Measurements from ENCODE around the gene MCAM.

MCAM gene

DNA sequence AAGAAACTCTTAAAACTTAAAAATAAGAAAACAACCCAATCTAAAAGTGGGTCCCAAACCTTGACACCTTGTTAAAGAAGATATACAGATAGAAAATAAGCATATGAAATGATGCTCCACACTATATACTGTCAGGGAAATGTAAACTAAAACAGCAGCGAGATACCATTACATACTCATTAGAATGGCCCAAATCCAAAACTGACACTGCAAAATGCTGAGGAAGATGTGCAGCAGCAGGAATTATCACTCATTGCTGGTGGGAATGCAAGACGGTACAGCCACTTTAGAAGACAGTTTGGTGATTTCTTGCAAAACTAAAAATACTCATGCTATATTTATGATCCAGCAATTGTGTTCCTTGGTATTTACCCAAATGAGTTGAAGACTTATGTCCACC is 12.4 kb upstream of the MCAM start:
- DNase-seq: no peak

DNA sequence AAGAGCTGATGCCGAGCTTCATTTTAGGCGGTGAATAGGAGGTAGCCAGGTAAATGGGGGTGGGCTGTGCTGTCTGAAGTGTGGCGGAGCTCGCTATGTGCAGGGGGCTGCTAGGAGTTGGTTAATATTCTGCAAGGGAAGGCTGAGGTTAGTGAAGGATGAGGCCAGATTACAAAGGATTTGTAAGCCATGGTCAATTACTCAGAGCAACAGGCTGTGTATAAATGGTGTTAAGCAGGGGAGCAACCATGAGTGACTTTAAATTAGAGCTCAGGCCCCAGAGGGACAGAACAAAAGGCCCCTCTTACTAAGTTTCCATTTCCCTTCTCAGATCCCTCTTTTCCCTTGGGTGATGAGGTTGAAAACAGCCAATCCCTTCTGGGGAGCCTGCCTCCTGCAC is 7.3 kb upstream of the MCAM start:
- no peak for DNase-seq

DNA sequence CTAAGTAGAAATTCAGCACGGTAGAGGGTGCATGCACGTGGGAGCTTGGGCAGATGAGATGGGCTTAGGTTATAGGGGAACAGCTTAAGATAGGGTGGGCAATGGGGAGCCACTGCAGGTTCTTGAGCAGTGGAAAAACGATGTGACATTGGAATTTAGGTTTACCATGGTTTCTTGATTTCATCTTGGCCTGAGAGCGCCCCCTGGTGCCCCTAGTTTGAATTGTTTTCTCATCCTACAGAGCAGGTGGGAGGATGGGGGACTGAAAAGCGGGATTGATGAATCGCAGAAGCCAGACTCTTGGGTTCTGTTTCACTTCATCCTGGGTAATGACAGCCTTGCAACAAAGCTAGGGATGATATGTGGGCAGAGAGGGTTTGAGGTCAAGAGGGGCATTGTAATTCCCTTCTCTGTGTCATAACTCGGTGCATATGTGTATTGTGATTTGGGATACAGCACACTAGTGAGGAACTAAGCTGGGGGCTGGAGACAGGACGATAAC is 6.7 kb upstream of the MCAM start:
- DNase-seq: peak; percentile 46 to 78 (median 61)

DNA sequence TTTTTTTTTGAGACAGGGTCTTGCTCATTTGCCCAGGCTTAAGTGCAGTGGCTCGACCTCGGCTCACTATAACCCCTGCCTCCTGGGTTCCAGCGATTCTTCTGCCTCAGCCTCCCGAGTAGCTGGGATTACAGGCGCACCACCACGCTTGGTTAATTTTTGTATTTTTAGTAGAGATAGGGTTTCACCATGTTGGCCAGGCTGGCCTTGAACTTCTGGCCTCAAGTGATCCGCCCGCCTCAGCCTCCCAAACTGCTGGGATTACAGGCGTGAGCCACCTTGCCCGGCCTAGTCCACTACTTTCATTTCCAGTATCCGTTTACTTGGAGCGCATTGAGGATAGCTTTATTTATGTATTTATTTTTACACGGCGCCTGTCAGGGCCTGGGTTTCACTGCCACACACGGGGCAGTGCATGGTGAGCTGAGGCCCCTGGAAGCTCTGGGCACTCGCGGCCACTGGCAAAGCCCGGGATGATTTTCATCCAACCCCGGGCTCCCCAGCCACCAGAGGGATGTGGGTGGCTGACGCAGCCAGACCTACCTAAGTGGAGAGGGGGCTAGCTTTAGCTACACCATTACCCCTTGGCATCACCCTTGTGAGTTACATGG is 6.1 kb upstream of the MCAM start:
- DNase-seq: no peak

DNA sequence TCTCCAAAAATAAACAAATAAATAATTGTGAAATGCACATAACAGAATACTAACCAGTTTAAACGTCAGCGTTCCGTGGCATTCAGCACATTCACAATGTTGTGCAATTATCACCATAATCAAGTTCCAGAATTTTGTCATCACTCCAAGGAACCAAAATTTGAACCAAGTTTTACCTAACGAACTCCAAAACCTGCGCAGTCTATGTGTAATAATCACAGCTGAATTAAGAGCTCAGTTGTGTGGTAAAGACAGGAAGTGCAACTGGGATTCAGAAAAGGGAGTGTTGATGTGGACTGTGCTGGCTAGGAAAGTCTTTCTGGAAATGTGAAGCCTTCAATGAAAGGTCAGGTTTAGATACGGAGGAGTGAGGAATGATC is 5.4 kb upstream of the MCAM start:
- no peak for DNase-seq

DNA sequence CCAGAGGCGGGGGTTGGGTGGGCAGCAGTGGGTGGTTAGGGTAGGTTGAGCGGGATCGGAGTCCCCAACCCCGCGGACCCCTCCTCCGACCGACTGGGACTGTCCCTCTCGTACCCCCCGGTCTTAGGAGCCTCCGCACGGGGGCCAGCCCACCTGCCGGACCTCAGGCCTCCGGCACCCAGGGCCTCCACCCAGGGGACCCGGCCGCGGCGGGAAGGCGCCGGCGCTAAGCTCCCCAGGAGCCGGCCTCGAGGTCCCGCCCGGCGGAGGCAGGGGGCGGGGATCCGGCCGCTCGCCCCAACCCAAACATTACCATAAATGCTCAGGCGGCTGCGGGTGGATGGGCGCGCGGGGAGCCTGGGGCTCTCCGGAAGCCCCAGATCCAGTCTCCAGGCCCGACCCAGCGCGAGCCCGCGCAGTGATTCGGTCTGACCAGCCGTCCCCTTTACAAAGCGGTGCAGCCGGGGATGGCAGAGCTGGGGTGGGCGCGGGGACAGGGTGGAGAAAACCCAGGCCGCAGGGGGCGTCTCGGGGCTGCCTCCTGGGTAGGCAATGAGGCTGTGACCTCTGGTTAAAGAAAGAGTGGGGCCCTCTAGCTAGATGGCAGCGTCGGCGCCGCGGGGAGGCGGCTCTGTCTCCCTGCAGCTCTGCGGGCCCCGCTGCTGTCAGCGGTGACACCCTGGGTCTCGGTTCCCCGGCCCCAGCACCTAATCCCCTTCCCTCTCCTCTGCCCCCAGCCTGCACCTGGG is 4.0 kb upstream of the MCAM start:
- no peak for DNase-seq

DNA sequence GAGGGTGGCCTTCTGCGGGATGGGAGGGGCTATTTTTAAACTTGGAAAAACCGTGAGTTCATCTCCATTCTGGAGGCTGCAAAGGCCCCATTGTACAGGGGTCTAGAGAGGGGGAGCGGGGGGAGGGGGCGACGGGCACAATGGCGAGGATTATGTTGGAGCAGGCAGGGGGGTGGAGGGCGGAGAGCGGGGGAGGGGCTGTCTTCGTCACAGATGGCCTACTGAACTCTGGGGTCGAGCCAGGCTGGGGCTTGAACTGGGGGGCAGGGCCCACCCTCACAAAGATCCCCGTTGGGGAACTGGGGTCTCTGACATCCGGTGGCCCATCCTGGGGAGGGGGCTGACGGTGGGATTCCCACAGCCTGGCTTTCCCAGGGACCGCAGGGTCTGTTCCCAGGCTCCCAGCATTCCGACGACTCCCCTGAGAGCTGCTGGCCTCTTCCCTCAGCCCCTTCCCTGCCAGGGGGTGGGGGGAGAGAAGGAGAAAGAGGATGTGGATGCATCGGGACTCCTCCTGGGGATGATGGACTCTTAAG is 3.4 kb upstream of the MCAM start:
- no peak for DNase-seq

DNA sequence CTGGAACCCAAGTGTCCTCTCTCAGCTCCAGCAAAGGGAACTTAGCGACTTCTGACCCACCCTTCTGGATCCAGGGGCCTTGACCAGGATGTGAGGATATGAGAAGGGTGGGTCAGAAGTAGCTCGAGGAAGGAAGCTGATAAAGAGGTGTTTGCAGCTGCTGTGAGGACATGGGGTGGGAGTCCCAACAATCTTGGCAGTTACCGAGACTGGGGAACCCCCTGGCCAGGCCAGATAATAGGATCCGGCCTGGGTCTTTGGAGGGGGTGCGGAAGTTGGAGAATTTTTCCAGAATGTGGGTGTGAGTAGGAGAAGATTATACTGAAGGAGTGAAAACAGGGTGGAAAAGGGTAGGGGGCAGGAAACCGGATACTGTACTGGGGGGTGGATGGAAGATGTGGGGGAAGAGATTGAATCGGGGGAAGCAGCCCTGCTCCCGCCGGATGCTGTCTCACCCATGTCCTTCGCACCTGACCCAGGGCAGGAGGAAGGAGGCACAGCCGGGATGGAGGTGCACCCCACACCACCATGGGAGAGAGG is 2.8 kb upstream of the MCAM start:
- DNase-seq: no peak

DNA sequence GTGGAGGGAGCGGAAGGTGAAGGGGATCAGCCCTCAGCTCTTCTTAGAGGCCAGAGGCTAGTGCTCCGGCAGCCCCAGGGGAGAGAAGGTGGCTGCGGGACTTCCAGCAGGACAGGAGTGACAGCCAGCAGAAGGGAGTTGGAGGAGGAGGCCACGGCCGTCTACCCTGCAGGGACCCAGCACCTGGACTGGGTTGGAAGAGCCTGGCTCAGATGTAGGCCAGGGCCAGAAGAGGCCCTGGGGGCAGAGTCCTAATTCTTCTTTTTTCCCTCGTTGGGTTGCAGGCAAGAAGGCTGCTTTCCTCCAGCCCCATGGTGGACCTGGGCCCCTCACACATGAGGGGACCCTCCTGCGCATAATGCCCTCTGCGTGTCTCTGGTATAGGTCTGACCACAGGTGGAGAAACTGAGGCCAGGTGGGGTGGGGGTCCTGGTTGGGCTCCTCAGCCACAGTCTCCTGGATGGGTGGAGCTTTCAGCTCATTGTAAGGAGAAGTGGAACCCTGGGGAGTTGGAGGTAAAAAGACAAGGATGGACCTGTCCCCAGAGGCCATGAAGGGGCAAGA is 2.3 kb upstream of the MCAM start:
- no peak for DNase-seq

DNA sequence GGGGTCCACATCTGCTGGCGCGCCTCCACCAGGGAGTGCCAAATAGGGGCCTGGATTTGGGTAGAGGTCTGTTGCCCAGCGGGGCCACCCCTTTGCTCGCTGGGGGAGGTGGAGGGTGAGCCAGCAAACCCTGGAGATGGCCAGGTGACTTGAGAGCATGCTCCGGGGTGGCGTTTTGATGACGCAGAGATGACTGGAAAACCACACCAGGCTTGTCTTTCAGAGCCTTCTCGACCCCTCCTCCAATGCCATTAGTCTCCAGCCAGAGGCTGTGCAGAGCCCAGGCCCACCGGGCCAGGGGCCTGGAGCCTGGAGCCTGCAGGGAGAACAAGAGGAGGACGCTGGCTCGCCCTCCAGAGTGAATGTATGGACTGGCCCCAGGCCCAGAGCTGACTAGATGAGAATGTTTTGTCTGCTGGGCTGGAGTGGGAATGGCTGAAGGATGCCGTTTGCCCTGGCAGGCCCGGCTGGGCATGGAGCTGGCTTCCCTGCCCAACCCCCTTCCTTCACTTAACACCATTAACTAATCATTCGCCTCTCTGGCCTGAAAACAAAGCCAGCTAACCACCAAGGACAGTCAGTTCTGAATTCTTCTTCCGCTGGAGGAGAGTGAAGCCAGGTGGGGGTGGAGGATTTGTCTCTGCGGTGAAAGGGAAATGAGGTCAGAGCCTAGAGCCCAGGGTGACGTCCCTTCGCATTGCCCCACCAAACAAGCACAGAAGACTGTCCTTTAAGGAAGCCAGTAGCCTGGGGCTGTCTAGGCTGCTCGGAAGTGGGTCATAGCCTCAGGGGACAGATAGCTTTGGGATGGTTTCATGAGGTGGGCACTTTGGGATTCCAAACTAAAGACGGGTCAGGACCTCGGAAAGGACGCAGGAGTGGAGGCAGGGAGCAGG is 1.6 kb upstream of the MCAM start:
- no peak for DNase-seq

DNA sequence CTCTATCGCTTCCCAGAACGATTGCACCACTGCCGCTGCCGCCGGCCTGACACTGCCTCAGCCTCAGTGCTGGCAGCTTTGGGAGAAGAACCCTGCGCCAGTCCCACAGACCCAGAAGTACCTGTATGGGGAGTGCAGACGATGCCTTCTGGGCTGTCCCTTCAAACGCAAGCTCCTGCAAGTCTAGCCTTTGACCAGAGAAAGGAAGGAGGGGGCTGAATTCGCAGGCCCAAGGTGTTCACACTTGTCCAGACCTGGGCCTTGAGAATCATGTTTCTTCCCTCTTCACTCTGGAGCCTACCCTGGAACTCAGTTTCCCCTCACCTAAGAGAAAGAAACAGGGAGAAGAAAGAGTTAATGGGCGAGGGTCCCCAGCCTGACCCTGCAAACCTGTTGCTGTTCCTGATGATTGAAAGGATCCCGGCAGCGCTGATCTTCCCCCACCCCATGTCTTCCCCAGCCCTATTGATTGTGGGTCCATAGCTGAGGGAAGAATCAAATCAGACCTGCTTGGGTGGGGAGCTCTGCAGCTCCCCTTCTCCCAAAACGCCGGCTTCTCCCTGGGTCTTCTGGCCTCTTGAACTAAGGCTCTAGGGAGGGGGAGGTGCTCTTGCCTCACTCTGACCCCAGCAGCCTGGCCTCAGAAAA is 786 bp upstream of the MCAM start:
- DNase-seq: no peak

DNA sequence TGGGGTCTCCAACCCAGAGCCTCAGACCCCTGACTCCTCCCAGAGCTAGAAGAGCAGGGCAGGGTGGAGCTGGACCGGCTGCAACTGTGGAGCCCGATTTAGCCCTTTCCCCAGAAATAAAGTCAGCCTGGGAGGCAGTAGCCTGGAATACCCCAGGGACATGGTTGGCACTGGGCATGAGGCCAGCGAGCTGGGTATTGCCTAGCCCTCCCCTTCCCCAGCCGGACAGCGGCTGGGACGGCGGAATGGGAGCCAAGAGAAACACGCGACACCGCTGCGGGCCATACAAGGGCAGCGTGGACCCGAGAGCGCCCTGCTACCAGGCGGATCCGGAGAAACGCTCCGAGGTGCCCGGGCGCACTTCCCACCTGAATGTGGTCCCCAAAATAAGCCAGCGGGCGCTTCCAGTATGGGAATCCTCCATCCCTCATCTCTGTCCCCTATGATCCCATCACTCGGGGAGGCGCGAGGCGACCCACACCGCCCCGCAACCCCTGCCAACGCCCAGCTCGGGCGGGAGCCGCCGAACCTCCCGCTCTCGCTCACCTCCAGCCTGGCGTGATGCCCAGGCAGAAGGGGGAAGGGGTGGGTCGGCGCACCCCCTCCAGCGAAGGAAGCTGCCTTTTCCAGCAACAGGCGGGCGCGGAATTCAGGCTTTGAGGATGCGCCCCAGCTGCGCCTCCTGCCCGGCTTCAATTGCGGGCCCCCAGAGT is 758 bp downstream of the MCAM start:
- no peak for DNase-seq

DNA sequence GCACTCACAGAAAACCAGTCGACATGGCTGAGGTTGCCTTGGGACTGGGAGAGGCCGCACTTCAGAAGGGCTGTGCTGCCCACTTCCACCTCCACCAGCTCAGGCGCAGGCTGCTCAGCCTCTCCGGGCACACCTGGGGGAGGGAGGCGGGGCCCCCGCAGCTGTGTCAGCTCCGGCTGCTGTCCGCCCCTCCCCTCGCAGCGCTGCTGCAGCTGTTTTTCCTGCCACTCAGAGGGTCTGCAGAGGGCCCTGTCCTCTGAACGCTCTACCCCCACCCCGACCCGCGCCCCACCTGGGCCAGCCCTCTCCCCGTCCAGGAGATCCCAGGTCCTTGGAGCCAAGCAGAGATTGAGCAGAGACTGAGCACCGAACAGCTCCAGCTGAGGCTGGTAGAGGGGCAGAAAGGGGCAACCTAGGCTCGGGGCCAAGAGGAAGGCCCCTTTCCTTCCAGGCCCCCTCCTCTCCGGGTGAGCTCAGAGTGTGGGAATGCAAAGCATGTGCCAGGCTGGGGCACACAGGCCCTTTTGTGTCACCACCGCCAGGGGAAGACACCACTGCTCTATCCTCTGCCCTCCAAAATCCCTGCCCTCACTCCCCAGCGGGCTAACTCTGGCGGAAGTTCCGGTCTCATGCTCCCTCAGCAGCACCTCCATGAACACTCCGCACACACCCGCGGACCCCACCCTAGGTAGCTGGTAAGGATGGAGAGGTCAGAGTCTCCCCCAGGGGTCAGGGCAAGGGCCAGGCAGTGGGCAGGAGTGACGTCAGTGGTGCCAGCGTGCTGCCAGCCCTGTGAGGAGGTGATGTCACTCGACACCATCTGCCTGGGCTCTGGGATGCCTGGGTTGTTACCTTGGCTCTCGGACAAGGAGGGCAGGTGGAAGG is 1.6 kb downstream of the MCAM start:
- DNase-seq: peak in 2 of 4 experiments; percentile 37 to 39

DNA sequence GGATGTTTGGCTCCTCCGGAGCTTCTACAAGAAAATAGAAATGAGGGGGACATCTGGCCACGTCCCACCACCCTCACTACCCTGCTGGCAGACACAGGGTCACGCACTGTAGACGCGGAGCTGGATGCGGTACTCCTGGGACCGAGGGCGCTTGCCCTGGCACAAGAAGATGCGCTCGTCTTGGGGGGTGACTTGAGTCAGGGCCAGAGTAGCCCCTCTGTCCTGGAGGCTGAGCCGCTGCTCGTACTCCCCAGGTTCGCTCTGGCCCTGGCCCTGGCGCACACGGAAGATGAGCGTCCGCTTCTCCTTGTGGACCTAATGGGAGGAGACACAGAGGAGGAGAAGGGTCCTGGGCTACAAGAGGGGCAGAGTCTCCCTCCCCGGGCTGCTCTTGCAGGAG is 2.2 kb downstream of the MCAM start:
- no peak for DNase-seq

DNA sequence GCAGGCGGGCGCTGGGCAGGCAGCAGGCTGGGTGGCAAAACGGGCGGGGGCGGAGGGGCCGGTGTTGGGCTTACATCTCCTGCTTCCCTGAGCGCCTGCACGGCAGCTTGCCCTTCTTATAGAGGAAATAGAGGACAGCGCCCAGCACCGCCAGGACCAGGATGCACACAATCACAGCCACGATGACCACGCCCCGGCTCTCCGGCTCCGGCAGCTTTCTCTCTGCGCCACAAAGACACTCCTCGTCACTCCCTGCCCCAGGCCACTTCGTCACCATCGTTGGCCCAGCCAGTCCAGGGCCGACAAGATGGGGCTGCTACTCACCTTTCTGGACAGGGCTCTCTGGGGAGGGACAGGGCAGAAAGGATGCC is 6.3 kb downstream of the MCAM start:
- no peak for DNase-seq

DNA sequence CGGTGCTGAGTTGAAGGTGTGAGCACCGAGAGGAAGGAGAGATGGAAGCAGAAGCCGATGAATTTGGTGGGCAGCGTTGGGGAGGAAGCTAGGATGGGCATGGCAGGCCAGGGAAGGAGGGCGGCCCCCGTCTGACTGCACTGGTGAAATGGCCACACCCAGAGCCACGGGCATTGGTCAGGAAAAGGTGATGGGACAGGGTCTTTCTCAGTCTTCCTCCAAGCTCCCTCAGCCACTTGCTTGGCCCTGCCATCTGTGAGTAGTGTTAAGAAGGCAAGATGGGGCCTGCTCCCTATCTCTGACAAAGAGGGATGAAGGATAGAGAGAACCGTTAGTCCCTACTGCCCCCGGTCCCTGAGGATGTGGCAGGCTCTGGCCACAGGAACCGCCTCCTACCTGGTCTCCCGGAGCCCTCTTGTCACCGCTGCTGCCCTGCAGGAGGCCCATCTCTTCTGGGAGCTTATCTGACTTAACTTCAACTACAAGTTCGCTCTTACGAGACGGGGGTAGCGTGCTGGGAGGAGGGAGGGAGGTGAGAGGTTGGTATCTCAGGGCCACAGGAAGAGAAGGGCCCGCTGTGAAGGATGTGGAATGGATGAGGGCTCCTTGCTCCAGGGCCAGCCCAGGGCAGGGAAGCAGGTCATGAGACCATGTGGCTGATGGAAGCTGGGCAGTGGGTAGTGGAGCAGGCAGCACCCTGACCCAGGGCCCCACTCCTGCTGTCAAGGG is 6.8 kb downstream of the MCAM start:
- no peak for DNase-seq

DNA sequence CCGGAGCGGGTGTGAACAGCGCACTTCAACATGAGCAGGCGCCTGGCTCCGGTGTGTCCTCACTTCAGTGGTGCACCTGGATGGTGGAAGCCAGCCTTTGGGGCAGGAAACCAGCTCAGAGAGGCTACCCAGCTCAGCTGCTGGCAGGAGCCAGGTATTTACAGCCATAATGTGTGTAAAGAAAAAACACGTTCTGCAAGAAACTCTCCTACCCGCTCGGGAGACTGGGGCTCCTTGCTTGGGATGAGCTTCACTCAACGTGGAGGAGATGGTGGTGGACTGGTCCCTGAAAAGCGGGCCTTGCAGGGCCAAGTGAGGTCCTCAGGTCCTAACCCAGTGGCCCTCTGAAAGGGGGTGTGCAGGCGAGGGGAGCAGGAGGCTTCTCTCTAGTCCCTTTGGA is 7.5 kb downstream of the MCAM start:
- no peak for DNase-seq

DNA sequence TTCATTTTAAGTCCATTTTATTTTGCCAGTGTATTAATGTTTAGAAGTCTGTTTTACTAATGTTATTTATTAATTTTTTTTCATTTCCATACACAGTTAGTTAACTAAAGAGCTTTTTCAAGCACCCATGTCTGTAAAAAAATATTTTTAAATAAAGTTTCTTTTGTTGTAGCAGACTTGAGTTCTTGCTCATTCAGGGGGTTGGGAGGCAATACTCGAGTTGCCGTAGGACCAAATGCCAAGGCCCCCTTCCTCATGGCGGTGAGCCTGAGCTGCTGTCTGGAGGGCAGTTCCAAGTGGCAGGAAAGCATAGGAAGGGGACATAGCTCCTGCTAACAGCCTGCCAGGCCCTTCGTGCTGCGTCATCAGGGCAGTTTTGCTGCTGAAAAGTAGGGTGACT is 9.0 kb downstream of the MCAM start:
- no peak for DNase-seq

DNA sequence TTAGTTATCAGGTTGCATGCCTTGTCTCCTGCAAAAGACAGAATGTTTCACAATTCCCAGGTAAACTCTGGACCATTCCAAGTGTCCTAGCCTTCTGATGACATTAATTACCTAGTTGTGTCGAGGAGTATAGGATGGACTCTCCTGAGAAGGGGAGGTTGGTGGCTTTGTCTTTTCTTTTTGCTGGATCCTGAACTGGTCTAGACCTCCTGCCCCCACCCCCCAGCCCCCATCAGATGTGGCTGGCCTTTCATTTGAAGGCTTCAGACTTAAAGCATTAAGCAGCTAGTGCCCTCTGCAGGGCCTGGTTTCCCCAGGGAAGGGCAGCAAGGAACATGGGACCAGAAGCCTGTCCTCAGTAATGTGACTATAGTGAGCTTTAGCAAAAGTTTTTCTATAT is 9.7 kb downstream of the MCAM start:
- no peak for DNase-seq

DNA sequence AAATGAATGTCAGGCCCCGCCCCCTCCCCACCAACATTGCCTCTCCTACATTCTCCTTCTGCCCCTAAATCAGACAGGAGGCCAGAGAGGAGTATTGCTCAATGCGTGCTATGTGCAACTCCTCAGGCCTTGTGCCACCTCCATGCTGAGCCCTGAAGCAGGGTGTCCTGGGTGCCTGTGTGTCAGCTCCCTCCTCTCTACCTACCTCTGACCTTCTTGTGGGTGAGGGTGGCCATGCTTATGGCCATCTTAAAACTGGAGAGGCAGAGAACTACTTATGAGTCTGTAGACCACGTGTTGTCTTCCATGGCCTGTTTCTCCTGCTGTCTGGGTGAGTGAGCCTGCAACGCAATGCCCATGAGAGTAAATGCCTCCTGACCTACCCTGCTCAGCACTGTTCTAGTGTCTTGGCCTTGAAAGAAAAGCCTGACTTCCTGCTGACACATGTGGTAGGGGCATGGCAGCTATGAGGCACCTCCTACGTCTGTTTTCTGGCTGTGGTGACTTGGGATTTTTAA is 10.5 kb downstream of the MCAM start:
- DNase-seq: no peak

All from activated CD4-positive, CD25-positive, alpha-beta regulatory T cell (primary cell).